Immature natural killer cell (primary cell): ENCODE measurements around the gene GRK5. TPM values are rescaled to one million over a fixed set of nuclear protein-coding genes. Genes with fewer than 3 reads are reported as not detected.
A peak's percentile ranks its signal among the peaks of the same experiment; 100 is the strongest.

ENCODE experiments used
- DNase-seq, 3 donors: peaks; one replicate each; pipeline ENCODE4 v3.0.0; 2022; ENCODE audit warnings: mixed read lengths in 1 of 3
- H3K27ac Mint-ChIP-seq, 6 donors: one replicate each; pipeline ENCODE4 v1.8.0; 2020; ENCODE audit warnings: mixed read lengths in 6 of 6, mild to moderate bottlenecking in 5 of 6, inconsistent platforms in 4 of 6, moderate library complexity in 3 of 6
- H3K27me3 Mint-ChIP-seq, 3 donors: one replicate each; pipeline ENCODE4 v1.8.0; 2020 to 2021; ENCODE audit warnings: low read depth in 3 of 3, mild to moderate bottlenecking in 3 of 3, mixed read lengths in 3 of 3, moderate library complexity in 3 of 3, inconsistent platforms in 1 of 3
- H3K36me3 Mint-ChIP-seq, 3 donors: one replicate each; pipeline ENCODE4 v1.8.0; 2020; ENCODE audit warnings: mixed read lengths in 3 of 3, inconsistent platforms in 2 of 3, mild to moderate bottlenecking in 2 of 3
- H3K4me1 Mint-ChIP-seq, 2 donors: one replicate each; pipeline ENCODE4 v1.8.0; 2020; ENCODE audit warnings: inconsistent platforms in 2 of 2, mild to moderate bottlenecking in 2 of 2, mixed read lengths in 2 of 2, moderate library complexity in 1 of 2
- H3K4me3 Mint-ChIP-seq, 5 donors: one replicate each; pipeline ENCODE4 v1.8.0; 2020; ENCODE audit warnings: mild to moderate bottlenecking in 5 of 5, mixed read lengths in 5 of 5, inconsistent platforms in 3 of 5, moderate library complexity in 3 of 5
- H3K9me3 Mint-ChIP-seq, 6 donors: one replicate each; pipeline ENCODE4 v1.8.0; 2020; ENCODE audit warnings: mild to moderate bottlenecking in 6 of 6, mixed read lengths in 6 of 6, inconsistent platforms in 4 of 6, moderate library complexity in 3 of 6
- polyA plus RNA-seq, 3 donors: library from polyadenylated mRNA; unstranded; fragments of 300-500 nt; fragmentation: Illumina TruSeq; gene quantifications; one replicate each; pipeline ENCODE4 v1.2.3, GENCODE V29; 2021

The GRK5 gene
- polyA plus RNA-seq, 3 donors from 2014 or later = 2.1 to 12.4 (median 3.3) TPM

DNA sequence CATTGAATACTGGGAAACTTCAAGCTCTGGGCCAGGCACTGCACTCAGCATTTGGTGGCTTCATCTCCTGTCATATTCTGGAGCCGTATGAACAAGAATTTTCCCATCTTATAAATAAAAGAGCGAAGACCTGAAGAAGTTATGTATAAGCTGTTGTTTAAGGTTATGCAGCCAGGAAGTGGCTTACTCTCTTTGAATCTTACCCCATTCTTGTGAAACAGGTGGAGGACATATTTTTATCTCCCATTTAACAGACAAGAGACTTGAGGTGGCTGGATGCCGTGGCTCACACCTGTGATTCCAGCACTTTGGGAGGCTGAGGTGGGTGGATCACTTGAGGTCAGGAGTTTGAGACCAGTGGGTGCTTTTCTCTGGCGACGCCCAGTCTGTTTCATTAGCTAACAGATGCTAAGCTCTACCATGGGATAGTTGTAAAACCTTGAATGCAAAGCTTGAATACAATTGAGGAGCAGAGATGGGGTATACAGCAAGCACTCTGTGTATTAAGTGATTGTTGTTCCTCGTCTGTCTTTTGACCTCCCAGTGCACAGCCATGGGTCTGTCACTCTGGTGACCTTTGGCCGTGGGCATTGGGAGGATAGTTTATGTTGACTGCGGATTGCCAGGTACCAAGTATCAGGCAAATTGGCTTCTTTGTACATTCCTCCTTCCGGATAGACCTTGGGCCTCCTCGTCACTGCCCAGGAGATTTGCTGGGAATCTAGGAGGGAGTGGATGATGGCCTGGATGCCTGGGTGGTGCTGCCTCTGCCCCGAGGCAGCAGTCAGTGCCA, 85.8 kb downstream of the GRK5 start:
- DNase-seq = no peak
- H3K9me3 Mint-ChIP-seq = peaks cover 0 to 5% (median 0%) of the 10 kb centered on the region in 6 donors
- H3K36me3 Mint-ChIP-seq = peaks cover 12 to 23% (median 19%) of the 10 kb centered on the region in 3 donors
- H3K27ac Mint-ChIP-seq = peak overlapping the region; percentile 65 to 86 (median 80)
- H3K4me1 Mint-ChIP-seq = peaks cover 61 to 77% of the 10 kb centered on the region in 2 donors
- peak overlapping the region in 4 of 5 donors; percentile 3 to 64 (median 46) for H3K4me3 Mint-ChIP-seq
- H3K27me3 Mint-ChIP-seq = peaks cover 3 to 7% (median 6%) of the 10 kb centered on the region in 3 donors

GRCh38 chr10:119296703-119297102, 89.3 kb downstream of the GRK5 start:
- no peak overlapping the region for H3K4me3 Mint-ChIP-seq
- H3K27ac Mint-ChIP-seq = peak overlapping the region in 2 of 6 donors; percentile 46 to 86
- peaks cover 0 to 5% (median 0%) of the 10 kb centered on the region in 6 donors for H3K9me3 Mint-ChIP-seq
- peaks cover 4 to 12% (median 6%) of the 10 kb centered on the region in 3 donors for H3K27me3 Mint-ChIP-seq
- peaks cover 69 to 81% of the 10 kb centered on the region in 2 donors for H3K4me1 Mint-ChIP-seq
- H3K36me3 Mint-ChIP-seq = peaks cover 12 to 27% (median 19%) of the 10 kb centered on the region in 3 donors
- no peak for DNase-seq

DNA sequence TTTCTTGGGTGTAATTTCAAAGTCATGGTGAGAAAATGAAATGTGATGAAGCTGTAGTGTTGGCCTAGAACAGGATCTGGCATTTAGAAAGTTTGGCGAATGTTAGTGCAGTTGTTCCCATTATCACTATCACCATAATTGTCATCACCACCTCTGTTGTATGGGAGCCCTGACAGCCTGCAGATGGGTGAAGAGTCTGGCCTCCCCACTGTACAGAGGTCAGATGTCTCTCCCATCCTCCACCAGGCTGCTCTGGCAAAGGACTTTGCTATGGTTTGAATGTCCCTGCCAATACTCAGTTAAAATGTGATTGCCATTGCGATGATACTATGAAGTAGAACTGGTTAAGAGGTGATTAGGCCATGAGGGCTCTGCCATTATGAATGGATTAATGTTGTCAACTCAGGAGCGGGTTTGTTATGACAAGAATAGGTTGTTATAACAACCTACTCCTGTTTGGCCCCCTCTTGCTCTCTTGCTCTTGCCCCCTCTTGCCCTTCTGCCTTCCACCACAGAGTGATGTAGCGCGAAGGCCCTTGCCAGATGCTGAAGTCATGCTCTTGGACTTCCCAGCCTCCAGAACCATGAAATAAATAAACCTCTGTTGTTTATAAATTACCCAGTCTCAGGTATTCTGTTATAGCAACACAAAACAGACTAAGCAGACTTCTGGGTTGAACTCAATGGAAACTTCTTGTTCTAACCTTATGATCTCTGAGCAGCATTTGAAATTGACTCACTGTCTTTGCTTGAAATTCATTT, 90.0 kb downstream of the GRK5 start:
- peak overlapping the region in 3 of 6 donors; percentile 46 to 54 (median 53) for H3K27ac Mint-ChIP-seq
- peaks cover 12 to 27% (median 19%) of the 10 kb centered on the region in 3 donors for H3K36me3 Mint-ChIP-seq
- H3K4me3 Mint-ChIP-seq = no peak overlapping the region
- peaks cover 0 to 5% (median 0%) of the 10 kb centered on the region in 6 donors for H3K9me3 Mint-ChIP-seq
- H3K4me1 Mint-ChIP-seq = peaks cover 70 to 81% of the 10 kb centered on the region in 2 donors
- peaks cover 4 to 11% (median 6%) of the 10 kb centered on the region in 3 donors for H3K27me3 Mint-ChIP-seq
- no peak for DNase-seq

GRCh38 chr10:119298810-119299209, 91.4 kb downstream of the GRK5 start:
- H3K36me3 Mint-ChIP-seq = peaks cover 12 to 27% (median 23%) of the 10 kb centered on the region in 3 donors
- DNase-seq = no peak
- H3K9me3 Mint-ChIP-seq = peaks cover 0 to 5% (median 0%) of the 10 kb centered on the region in 6 donors
- peaks cover 70 to 81% of the 10 kb centered on the region in 2 donors for H3K4me1 Mint-ChIP-seq
- peaks cover 4 to 8% (median 6%) of the 10 kb centered on the region in 3 donors for H3K27me3 Mint-ChIP-seq
- peak overlapping the region in 4 of 6 donors; percentile 18 to 71 (median 46) for H3K27ac Mint-ChIP-seq
- peak overlapping the region in 1 of 5 donors; percentile 14 for H3K4me3 Mint-ChIP-seq

- peaks cover 0 to 5% (median 0%) of the 10 kb centered on the region in 6 donors for H3K9me3 Mint-ChIP-seq
- peak in 1 of 3 donors; percentile 17 for DNase-seq
- peaks cover 4 to 8% (median 6%) of the 10 kb centered on the region in 3 donors for H3K27me3 Mint-ChIP-seq
- peaks cover 12 to 27% (median 23%) of the 10 kb centered on the region in 3 donors for H3K36me3 Mint-ChIP-seq
- peak overlapping the region; percentile 35 to 99 (median 94) for H3K27ac Mint-ChIP-seq
- H3K4me3 Mint-ChIP-seq = peak overlapping the region; percentile 10 to 90 (median 33)
- peaks cover 72 to 86% of the 10 kb centered on the region in 2 donors for H3K4me1 Mint-ChIP-seq
Measured at GRCh38 chr10:119299531-119299930, 92.2 kb downstream of the GRK5 start.

DNA sequence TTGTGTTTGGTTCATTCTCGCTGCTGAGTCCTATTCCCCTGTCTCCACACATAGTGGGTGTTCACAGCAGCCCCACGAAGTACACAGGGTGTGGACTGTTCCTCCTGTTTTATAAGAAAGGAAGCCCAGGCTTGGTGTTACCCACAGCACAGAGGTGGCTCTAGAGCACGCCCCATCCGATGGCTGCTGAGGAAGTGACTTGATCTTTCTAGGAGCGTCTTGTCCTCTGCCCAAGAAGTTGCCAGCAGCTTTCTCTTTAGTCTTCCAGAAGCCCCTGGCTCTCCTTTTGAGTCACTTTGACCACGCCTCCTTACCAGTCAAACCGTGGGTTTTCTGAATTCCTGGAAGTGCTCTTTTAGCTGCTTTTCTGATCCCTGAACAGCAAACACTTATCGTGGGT, 94.0 kb downstream of the GRK5 start:
- Mint-ChIP-seq H3K4me3 (peak overlapping the region; percentile 69 to 90 (median 84)), H3K27ac (peak overlapping the region; percentile 92 to 99 (median 96)), H3K4me1 (peaks cover 90 to 100% of the 10 kb centered on the region in 2 donors), H3K27me3 (peaks cover 12 to 15% (median 14%) of the 10 kb centered on the region in 3 donors), H3K36me3 (peaks cover 8 to 17% (median 15%) of the 10 kb centered on the region in 3 donors), H3K9me3 (peaks cover 0 to 5% (median 0%) of the 10 kb centered on the region in 6 donors)
- DNase-seq = peak; percentile 74 to 81 (median 77)

DNA sequence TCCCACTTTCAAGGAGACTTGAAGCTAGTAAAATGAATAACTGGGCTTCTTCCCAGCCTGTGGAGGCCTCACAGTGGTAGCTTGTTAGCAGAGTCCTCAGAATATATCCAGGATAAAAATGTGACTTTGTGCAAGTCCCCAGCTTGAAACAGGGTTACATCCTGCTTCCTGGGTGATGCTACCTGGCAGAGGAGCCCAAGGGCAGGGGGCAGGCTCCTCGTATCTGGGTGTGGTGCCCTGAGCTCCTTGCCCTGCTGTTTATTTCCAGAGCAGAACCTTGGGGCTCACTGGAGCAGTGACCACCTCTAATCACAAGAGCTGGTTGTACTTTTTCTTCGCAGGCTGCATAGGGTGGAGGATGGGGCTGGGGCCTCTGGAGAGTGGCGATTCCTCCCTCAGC, 94.8 kb downstream of the GRK5 start:
- Mint-ChIP-seq H3K4me1 (peaks cover 93 to 100% of the 10 kb centered on the region in 2 donors), H3K9me3 (peaks cover 0 to 5% (median 0%) of the 10 kb centered on the region in 6 donors), H3K36me3 (peaks cover 7 to 13% (median 11%) of the 10 kb centered on the region in 3 donors), H3K27me3 (peaks cover 11 to 16% (median 14%) of the 10 kb centered on the region in 3 donors), H3K27ac (peak overlapping the region; percentile 15 to 99 (median 86)), H3K4me3 (peak overlapping the region in 4 of 5 donors; percentile 42 to 90 (median 66))
- no peak for DNase-seq

- peaks cover 14 to 20% (median 15%) of the 10 kb centered on the region in 3 donors for H3K27me3 Mint-ChIP-seq
- no peak for DNase-seq
- H3K4me1 Mint-ChIP-seq = peaks cover 96 to 100% of the 10 kb centered on the region in 2 donors
- peaks cover 1 to 7% (median 7%) of the 10 kb centered on the region in 3 donors for H3K36me3 Mint-ChIP-seq
- peak overlapping the region; percentile 42 to 67 (median 53) for H3K4me3 Mint-ChIP-seq
- peak overlapping the region in 5 of 6 donors; percentile 71 to 99 (median 81) for H3K27ac Mint-ChIP-seq
- no peaks in the 10 kb centered on the region for H3K9me3 Mint-ChIP-seq
Measured at GRCh38 chr10:119302591-119303253, 95.4 kb downstream of the GRK5 start.

DNA sequence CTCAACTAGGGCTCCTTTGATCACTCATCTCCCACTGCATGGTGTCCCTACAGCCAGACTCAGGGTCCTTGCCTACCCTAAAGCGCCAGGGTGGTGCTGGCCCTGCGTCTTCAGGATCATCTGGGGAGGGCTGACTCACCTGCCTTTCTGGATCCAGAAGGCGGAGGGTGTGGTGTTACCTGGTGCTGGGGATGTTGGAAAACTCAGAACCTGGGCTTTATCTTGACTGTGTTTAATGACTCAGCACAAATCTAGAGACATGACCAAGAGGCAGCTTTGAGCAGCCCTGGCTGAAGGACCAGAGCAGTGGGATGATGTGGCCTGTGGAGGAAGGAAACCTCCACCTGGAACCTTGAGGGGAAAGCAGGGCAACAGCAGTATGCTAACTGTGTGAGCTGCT, 96.5 kb downstream of the GRK5 start:
- Mint-ChIP-seq H3K4me3 (no peak overlapping the region), H3K9me3 (no peaks in the 10 kb centered on the region), H3K36me3 (peaks cover 0 to 4% (median under 1%) of the 10 kb centered on the region in 3 donors), H3K27me3 (peaks cover 15 to 23% (median 15%) of the 10 kb centered on the region in 3 donors), H3K27ac (peak overlapping the region in 4 of 6 donors; percentile 45 to 99 (median 78)), H3K4me1 (peaks cover 92% of the 10 kb centered on the region in 2 donors)
- no peak for DNase-seq

DNA sequence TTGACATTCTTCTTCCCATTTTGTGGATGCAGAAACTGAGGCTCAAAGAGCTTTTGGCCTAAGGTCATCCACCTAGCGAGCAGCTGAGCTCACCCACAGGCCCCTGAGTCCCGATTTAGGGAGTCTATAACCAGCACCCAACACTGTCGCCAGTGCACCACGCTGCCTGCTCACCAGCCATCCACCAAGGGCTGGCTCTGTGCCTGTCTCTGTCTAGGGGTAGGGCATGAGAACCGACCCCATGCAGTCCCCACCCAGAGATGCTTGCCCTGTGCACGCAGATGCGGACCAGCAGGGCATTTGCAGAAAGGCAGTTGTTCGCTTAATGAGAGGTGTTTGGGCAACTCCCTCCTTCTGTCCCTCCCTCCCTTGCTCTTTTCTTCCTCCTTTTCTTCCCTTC, 97.2 kb downstream of the GRK5 start:
- H3K36me3 Mint-ChIP-seq = peaks cover 0 to 4% (median 0%) of the 10 kb centered on the region in 3 donors
- H3K27ac Mint-ChIP-seq = peak overlapping the region; percentile 86 to 99 (median 97)
- H3K4me1 Mint-ChIP-seq = peaks cover 92 to 93% of the 10 kb centered on the region in 2 donors
- DNase-seq = no peak
- peaks cover 15 to 29% (median 15%) of the 10 kb centered on the region in 3 donors for H3K27me3 Mint-ChIP-seq
- H3K4me3 Mint-ChIP-seq = peak overlapping the region; percentile 10 to 79 (median 77)
- no peaks in the 10 kb centered on the region for H3K9me3 Mint-ChIP-seq

DNA sequence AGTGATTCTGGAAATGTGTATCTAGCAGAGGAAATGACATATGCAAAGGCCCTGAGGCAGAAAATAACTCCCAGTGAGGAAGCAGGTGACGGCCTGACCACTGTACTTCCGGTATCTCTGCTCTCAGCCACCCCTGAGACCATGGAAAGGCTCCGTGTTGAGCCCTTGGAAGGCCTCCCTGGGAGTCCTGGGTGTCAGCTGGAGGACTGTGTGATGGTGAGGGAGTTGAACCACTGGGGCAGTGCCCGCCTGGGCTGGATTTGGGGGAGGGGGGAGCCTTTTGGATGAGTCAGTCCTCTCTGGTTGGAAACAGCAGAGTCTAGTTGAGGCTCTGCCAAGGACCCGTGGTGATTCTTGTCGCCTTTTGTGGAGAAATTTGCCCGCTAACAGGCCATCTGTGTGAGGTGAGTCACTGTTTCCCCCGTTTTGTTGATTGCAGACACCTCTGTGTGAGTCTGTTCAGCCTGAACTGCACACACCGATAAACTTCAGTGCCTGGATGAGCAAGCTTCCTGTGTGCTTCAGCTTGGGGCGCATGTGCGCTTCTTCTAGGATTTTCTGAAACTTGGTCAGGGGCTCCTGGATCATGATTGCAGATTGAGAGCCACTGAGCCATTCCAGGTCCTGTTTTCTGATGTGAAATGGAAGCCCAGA, 98.6 kb downstream of the GRK5 start:
- Mint-ChIP-seq H3K4me3 (peak overlapping the region; percentile 77 to 84 (median 79)), H3K9me3 (no peaks in the 10 kb centered on the region), H3K4me1 (peaks cover 92 to 93% of the 10 kb centered on the region in 2 donors), H3K27me3 (peaks cover 18 to 31% (median 19%) of the 10 kb centered on the region in 3 donors), H3K36me3 (peaks cover 0 to 4% (median 4%) of the 10 kb centered on the region in 3 donors), H3K27ac (peak overlapping the region; percentile 96 to 99 (median 98))
- peak; percentile 88 to 93 (median 91) for DNase-seq

DNA sequence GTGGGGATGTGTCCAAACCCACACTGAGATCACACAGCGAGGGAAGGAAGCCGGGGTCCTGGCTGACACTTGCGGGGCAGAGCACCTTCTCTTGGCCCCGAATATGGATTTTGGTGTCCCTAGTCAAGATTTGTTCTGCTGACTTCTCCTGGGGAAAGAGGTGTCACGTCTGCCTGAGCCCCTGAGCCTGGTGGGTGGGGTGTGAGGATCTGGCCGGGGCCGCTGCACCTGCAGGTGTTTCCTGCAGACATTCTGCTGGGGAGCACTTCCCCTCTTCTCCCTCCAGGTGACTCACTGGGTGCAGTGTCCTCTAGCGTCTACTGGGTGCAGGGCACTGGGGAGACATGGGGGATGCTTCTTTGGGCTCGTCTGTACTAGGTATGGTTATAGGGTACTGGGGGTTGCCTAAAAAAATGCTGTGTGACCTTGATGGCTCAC, 99.2 kb downstream of the GRK5 start:
- H3K9me3 Mint-ChIP-seq = no peaks in the 10 kb centered on the region

More for the DNA sequence above, 99.2 kb downstream of the GRK5 start:
- DNase-seq = peak; percentile 46 to 51 (median 49)
- H3K36me3 Mint-ChIP-seq = peaks cover 0 to 4% (median 4%) of the 10 kb centered on the region in 3 donors
- peaks cover 19 to 29% (median 19%) of the 10 kb centered on the region in 3 donors for H3K27me3 Mint-ChIP-seq
- peak overlapping the region; percentile 77 to 84 (median 79) for H3K4me3 Mint-ChIP-seq
- peak overlapping the region; percentile 96 to 99 (median 98) for H3K27ac Mint-ChIP-seq
- H3K4me1 Mint-ChIP-seq = peaks cover 92 to 93% of the 10 kb centered on the region in 2 donors
